GM18867 (cell line): ENCODE data around the gene MAPK13.
"Not testable (repeated sequence)": the region's sequence is repeated elsewhere in the genome, so short reads cannot be mapped to it uniquely, and the experiment has no call there.

Experiments
- ATAC-seq: cut with Tn5 transposase; IDR thresholded peaks from one replicate; pipeline ENCODE4 v1.9.1; 2021; ENCODE audit warnings: mild to moderate bottlenecking, moderate library complexity; ENCODE audit not compliant: unreplicated experiment

Gene MAPK13

DNA sequence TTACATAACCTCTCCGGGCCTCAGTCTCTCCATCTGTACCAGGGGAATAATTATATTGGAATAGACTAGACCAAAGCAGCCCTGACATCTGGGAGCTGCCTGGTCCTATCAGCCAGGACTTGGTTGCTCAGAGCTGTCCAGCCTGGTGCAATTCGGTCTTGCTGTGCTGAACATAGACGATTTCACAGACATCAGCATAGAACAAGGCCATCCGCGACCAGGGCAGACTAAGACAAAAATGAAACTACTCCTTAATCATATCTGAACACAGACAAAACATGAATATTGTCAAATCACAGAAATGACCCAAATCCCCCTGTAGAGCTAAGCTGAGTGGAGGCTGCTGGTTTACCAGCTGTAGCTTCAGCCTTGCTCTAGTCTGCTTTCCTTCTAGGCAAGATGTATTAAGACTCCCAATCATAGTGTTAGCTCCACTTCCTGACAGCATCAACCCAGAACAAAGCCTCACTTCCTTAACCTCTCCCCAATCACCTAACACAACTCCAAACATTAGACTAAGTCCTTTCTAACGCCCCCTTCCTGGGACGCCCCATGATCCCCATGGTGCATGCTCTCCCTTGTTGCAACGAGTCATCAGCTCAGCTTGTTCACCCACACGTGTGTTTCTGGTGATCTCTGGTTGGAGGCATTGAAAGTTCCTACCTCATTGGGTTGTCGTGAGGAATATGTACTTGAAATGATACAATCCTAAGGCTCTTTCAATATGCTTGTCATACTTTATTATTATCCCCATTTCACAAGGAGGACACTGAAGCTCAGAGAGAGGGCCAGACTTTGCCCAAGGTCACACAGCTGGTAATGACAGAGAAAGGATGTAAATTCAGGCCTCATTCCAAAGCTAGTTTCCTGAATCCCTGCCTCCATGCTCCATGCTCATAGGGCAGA lies 3.5 kb upstream of the MAPK13 start:
- ATAC-seq: no peak

DNA sequence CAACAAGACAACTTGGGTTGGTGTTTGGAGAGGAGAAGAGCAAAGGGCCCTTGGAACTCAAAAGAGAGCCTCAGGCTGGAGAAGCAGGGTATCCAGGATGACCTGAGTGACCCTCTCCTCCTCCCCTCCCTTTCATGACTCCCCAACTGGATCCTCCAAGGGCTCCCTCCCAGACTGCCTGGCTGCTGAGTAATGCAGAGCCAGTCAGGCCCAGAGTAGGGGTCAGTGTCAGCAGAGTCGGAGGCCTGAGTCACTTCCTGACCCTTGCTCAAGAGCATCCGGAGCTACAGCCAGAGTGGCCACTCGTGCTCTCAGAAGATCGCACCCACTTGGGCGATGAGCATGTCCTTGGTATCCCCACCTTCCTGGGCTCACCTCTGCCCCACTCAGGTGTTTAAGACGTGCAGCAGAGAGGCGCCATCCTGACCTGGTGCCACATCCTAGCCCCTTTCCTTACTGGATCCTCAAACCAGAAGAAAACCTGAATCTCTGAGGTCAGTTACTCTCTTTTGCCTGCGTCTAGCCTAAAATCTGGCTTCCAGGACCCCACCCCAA lies 2.8 kb upstream of the MAPK13 start:
- ATAC-seq: no peak

DNA sequence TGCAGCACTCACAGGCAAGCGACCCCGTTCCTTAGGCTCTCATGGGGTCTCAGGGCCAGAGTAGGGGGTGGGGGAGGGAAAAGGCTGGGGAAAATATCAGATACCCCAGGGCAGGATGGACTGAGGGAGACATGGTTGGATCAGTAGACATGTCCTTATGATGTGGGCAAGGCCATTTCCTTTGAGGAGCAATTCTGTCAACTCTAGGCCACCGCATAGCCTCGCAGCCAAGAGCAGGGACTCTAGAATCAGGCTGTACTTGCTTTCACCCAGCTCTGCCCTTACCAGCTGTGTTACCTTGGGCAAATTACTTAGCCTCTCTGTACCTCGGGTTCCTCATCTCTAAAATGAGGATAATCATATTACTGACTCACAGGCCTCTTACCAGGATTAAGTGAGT lies 2.2 kb upstream of the MAPK13 start:
- ATAC-seq: no peak

DNA sequence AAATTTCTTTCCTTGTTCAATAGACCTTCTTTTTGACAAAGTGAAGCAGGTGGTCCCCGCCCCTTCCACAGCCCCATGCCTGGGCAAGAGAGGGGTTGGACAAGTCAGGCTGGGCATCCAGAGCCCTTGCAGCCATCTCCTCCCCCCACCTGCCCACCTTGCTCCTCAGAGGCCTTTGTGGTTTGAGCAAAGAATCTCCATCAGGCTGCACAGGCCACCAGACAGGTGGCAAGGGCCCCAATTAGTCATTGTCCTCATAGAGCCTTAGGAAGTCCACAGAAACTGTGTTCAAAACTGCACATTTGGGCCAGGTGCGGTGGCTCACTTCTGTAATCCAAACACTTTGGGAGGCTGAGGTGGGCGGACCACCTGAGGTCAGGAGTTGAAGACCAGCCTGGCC lies 1.5 kb upstream of the MAPK13 start:
- no peak for ATAC-seq

DNA sequence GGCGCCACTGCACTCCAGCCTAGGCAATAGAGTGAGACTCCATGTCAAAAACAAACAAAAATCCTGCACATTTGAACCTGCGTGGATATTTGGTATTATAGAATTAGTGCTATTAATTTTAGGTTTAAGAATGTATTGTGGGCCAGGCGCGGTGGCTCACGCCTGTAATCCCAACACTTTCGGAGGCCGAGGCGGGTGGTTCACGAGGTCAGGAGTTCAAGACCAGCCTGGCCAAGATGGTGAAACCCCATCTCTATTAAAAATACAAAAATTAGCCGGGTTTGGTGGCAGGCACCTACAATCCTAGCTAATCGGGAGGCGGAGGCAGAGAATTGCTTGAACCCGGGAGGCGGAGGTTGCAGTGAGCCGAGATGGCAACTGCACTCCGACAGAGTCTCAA lies 979 bp upstream of the MAPK13 start:
- ATAC-seq: not testable (repeated sequence)

DNA sequence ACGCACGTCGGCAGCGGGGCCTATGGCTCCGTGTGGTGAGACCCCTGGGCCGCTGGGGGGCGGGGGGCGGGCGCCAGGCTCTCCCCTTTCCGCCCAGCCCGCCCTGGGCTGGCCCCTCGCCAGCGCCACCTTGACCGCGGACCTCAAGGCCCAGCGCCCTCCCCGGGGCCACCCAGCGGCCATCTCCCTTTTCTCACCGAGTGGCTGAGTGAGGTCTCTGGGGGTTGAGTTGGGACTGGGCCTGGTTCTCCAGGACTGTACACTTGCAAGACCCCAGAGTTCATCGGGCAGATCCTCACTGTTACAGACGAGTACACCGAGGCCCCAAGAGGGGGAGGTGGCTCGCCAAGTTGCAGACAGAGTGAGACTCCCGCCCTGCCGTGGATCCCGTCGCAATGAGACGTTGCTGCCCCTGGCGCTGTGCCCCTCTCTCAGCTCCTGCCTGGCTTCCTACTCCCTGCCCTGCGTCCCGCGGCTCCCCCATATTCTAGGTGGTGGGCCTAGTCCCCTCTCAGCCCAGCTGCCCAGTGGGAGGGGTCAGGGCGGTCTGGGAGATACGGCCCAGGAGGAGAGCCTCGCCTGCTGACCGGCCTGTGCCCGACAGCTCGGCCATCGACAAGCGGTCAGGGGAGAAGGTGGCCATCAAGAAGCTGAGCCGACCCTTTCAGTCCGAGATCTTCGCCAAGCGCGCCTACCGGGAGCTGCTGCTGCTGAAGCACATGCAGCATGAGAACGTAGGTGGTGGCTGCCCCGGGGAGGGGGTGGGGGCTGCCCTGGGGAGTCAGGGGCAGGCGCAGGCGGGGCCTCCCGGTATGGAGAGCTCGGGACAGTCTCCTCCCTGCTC lies 576 bp downstream of the MAPK13 start:
- peak; percentile 22 for ATAC-seq

DNA sequence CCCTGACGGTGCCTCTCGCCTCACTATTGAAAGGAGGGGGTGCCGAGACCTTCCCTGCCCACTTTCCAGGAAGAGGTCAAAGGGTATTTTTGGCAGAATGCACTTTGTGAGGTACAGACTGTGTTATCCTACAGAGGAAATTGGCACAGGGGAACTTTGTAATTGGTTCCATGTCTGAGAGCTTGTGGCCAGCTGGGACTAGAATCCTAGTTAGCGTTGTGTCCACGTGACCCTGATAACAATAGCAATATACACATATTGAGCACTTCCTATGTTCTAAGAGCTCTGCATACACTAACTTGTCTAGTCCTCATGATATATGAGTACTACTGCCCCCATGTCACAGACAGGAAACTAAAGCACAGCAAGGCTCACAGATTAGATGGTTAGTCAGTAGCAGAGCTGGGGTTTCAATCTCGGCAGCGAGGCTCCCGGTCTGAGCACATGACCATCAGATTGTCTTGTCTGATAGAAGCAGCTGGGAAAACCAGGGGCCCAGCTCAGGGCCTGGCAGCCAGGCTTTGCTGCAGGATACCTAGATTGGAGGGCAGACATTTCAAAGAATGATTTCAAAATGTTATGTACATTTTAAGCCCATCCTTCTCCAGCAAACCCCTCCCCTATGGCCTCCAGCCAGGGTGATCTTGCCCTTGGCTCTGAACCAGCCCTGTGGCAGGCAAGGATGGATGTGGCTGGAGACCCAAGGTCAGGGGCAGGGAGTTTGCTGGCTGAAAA lies 1.4 kb downstream of the MAPK13 start:
- ATAC-seq: peak; percentile 87

DNA sequence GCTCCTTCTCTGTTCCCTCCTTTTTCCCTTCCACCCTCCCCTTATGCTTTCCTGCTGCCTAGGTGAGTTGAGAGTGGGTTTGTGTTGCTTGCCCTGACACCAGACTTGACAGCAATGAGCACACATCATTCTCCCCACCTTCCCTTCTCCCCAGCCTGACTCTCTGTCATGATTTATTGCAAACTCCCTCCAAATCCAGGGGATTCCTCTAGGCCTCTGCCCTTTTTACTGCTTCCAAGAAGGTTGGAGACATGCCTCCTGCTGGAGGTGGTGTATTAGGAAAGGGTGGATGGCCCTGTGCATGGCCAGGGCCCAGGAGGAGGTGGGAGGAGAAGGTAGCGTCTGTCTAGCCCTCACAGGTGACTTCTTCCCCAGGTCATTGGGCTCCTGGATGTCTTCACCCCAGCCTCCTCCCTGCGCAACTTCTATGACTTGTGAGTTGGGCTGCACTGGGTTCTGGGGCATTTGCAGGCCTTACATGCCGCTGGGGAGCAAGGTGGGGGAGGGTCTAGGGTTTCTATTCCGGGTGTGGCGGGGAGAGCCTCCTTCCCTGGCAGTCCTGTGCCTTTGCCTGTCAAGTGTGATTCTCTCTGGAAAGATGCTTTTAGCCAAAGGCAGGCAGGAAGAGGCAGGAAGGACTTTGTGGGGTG lies 2.1 kb downstream of the MAPK13 start:
- ATAC-seq: no peak

DNA sequence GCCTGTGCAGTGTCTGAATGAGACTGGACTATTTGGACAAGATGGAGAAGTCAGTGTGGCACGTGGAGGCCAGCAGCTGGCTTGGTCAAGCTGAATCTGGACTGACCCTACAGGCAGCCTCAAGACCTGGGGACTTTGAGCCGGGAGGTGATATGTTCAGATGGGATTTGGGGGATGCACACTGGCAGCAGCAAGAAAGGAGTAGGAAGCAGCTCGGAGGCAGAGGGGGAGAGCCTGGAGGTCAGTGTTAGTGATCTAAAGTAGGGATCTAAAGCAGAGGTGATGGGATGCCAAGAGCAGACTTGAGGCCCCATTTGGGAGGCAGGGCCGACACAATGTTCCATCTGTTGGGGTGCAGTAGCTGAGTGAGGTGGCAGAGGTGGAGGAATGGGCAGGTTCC lies 2.8 kb downstream of the MAPK13 start:
- ATAC-seq: no peak

DNA sequence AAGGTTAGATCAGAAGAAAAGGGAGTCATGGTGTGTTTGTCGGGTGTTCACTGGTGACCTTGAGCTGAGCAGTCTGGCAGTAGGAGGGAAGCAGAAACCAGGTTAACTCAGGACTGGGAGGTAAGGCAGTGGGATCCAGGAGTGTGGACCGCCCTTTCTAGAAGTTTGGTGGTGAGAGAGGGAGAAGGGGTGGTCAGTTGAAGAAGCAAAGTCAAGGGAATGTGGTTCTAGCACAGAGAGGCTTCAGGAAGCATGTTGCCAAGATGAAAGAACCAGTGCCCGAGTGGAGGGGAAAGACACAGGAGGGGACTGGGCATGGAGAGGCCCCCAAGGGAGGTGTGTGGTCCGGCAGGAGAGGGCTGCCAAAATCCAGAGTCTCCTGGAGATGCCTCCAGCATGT lies 3.6 kb downstream of the MAPK13 start:
- no peak for ATAC-seq

DNA sequence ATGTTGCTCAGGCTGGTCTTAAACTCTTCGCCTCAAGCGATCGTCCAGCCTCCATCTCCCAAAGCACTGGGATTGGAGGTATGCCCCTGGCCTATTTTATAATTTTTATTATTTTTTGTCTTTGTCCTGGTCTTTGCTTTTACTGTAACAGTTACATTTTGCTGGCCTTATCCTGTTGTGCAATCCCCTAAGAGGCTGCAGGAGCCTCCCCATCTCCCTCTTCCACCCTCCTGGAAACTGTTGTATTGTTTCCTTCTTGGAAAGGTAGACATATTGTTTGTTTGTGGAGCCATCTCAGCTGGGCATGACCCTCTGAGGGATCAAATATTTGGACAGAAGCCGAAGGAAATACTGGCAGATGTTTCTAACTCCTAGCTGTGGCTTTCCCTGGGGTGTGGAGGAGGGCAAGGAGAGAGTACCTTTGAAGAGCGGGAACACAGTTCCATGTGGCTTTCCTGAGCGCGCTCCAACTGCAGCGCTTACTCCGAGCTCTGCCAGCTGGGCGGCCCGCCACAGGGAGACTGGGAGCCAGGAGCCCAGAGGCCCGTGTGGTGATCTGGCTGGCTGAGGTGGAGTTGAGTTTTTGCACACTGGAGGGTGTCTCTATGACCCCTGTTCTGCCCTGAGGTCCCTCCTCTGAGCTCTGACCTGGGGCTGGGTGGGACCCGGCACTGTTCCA lies 4.9 kb downstream of the MAPK13 start:
- ATAC-seq: no peak

DNA sequence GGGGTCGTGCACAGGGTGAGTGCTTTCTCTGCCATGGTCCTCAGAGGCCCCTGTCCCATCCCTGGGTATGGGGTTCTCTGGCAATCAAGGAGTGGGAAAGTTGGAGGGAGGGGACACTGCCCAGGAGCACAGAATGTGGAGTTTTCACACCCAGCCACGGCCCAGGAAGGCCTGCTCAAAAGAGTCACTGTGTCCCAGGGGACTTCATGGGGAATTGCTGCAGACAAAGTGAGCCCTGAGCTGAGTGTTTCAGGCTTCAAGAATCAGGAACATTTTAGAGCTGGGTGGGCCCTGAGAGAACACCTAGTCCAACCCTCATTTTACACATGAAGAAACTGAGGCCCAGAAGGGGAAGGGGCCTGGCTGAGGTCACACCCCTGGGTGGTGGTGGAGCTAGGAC lies 5.7 kb downstream of the MAPK13 start:
- ATAC-seq: no peak

DNA sequence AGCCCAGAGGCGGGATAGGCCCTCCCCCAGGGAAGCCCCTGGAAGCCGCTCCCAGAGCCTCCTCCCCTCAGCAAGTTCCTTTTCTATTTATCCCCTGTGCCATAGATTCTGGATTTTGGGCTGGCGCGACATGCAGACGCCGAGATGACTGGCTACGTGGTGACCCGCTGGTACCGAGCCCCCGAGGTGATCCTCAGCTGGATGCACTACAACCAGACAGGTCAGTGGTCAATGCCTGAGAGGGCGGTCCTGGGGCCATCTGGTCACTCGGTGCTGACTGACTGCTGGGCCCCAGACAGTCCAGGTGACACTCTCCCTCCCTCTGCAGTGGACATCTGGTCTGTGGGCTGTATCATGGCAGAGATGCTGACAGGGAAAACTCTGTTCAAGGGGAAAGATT lies 6.2 kb downstream of the MAPK13 start:
- no peak for ATAC-seq

DNA sequence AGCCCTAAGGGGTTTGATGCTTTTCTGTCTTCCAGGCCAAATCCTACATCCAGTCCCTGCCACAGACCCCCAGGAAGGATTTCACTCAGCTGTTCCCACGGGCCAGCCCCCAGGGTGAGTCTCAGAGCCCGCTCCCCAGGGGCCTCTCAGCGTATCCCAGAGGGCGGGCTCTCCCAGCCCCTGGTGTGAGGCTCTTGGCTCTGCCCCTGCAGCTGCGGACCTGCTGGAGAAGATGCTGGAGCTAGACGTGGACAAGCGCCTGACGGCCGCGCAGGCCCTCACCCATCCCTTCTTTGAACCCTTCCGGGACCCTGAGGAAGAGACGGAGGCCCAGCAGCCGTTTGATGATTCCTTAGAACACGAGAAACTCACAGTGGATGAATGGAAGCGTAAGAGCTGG lies 8.4 kb downstream of the MAPK13 start:
- no peak for ATAC-seq

DNA sequence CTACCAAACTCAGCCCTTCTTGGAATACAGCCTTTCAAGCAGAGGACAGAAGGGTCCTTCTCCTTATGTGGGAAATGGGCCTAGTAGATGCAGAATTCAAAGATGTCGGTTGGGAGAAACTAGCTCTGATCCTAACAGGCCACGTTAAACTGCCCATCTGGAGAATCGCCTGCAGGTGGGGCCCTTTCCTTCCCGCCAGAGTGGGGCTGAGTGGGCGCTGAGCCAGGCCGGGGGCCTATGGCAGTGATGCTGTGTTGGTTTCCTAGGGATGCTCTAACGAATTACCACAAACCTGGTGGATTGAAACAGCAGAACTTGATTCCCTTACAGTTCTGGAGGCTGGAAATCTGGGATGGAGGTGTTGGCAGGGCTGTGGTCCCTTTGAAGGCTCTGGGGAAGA lies 9.1 kb downstream of the MAPK13 start:
- ATAC-seq: no peak

DNA sequence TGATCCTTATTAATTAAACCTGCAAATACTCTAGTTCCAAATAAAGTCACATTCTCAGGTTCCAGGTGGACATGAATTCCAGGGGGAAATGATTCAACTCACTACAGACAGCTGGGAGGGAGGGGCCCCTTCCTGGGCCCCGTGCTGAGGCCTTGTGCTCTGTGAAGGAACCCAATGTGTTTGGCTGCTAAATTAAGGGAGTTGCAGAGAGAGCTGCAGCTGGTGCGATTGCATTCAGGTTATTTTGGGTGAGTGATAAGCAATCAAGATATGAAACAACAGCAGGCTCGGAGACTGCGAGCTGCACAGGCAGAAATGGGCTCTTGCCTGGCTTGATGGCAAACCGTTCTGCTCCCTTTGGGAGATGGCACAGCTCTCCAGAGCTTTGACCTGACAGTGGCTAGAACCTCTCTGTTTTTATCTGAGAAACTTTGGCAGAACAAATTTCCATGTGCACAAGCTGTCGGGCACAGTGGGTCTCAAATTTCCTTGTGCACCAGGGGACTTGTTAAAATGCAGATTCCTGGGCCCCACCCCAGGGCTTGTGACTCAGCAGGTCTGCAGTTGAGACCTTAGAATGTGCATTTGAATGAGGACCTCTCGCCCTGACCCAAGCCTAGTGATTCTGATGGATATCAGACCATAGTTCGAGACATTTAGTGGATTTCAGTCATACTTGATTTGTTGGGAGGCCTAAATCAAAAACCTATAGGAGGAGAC lies 9.8 kb downstream of the MAPK13 start:
- ATAC-seq: no peak

DNA sequence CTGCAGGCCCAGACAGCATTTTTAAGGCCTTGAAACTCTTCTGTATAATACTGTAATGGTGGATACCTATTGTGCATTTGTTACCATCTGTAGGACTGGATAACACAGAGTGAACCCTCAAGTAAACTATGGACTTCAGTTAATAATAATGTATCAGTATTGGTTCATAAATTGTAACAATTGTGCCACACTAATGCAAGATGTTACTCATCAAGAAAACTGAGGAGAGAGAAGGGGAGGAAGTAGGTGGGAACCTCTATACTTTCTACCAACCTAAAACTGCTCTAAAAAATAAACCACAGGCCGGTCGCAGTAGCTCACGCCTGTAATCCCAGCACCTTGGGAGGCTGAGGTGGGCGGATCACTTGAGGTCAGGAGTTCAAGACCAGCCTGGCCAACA lies 10.8 kb downstream of the MAPK13 start:
- no peak for ATAC-seq

DNA sequence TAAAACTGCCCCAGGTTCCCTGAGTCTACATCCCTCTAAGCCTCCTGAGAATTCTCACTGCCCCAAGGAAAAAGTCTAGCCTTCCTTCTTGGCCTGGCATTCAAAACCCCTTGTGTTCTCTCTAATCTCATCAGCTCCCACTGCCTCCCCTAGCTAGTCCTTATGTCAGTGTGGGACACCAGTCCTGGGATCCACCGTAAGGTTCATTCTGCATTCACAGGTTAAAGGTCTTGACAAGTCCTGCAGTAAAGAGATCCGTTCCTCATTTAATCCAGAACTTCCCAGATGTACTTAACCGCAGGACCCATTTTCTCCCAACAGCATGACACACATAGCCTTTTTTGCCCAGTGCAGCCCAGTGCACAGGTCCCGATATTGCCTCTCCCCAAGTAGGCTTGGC lies 11.6 kb downstream of the MAPK13 start:
- no peak for ATAC-seq
